Keratinocyte (primary cell): ENCODE results near the gene SHISA4. TPM values are rescaled to one million over a fixed set of nuclear protein-coding genes. Genes with fewer than 3 reads are reported as not detected.

ENCODE experiments used
- DNase-seq: peaks from one replicate; pipeline ENCODE4 v3.0.0-alpha.2; 2011; ENCODE audit warnings: low read depth, missing footprints, low spot score
- FAIRE-seq: peaks from 2 replicates; lab custom pipeline; 2011; peaks lifted over from hg19 to GRCh38; lab: Jason Lieb, UNC
- H2AFZ ChIP-seq: 2 replicates; pipeline ENCODE4 v1.6.0; 2012; ENCODE audit warnings: low read length, control low read depth, inconsistent platforms; ENCODE audit not compliant: control insufficient read depth
- H3K27ac ChIP-seq: 2 replicates; pipeline ENCODE4 v1.5.1; 2011; ENCODE audit warnings: low read length; ENCODE audit not compliant: control insufficient read depth, insufficient read depth
- H3K27me3 ChIP-seq: 3 replicates; pipeline ENCODE4 v1.6.0; 2011; ENCODE audit warnings: low read length; ENCODE audit not compliant: control insufficient read depth, insufficient read depth; ENCODE audit errors: extremely low read depth
- H3K36me3 ChIP-seq, 2 experiments: 2 replicates in 1 of 2; 3 replicates in 1 of 2; pipeline ENCODE4 v1.5.1; 2011; ENCODE audit warnings: low read length in 2 of 2, mild to moderate bottlenecking in 1 of 2; ENCODE audit not compliant: control insufficient read depth in 2 of 2, insufficient read depth in 2 of 2; ENCODE audit errors: extremely low read depth in 1 of 2
- H3K4me1 ChIP-seq: 3 replicates; pipeline ENCODE4 v1.5.1; 2011; ENCODE audit warnings: low read length; ENCODE audit not compliant: control insufficient read depth, insufficient read depth; ENCODE audit errors: extremely low read depth
- H3K4me2 ChIP-seq: 3 replicates; pipeline ENCODE4 v1.6.0; 2011; ENCODE audit warnings: low read depth, low read length; ENCODE audit not compliant: control insufficient read depth, insufficient read depth; ENCODE audit errors: extremely low read depth
- H3K4me3 ChIP-seq, 3 experiments: fragments of 200-600 bp in 1 of 3; sonication (generic) in 1 of 3; 2 replicates in 2 of 3; 3 replicates in 1 of 3; pipeline ENCODE4 v1.5.1; 2011 to 2016; ENCODE audit warnings: low read length in 3 of 3, mild to moderate bottlenecking in 3 of 3, control low read depth in 2 of 3, inconsistent platforms in 1 of 3, low read depth in 1 of 3, mixed read lengths in 1 of 3, mixed run types in 1 of 3, moderate library complexity in 1 of 3; ENCODE audit not compliant: control insufficient read depth in 2 of 3, insufficient read depth in 2 of 3; ENCODE audit errors: extremely low read depth in 1 of 3
- H3K79me2 ChIP-seq: 2 replicates; pipeline ENCODE4 v1.6.0; 2012; ENCODE audit warnings: low read length; ENCODE audit not compliant: control insufficient read depth, insufficient read depth
- H3K9ac ChIP-seq: 3 replicates; pipeline ENCODE4 v1.6.0; 2011; ENCODE audit warnings: low read length; ENCODE audit not compliant: control insufficient read depth, insufficient read depth; ENCODE audit errors: extremely low read depth
- H3K9me1 ChIP-seq: 3 replicates; pipeline ENCODE4 v1.6.0; 2011; ENCODE audit warnings: low read length; ENCODE audit not compliant: control insufficient read depth, insufficient read depth; ENCODE audit errors: extremely low read depth
- H3K9me3 ChIP-seq: 2 replicates; pipeline ENCODE4 v1.5.1; 2012; ENCODE audit warnings: low read depth, low read length; ENCODE audit not compliant: control insufficient read depth
- H4K20me1 ChIP-seq: 3 replicates; pipeline ENCODE4 v1.6.0; 2011; ENCODE audit warnings: low read length; ENCODE audit not compliant: control insufficient read depth, insufficient read depth; ENCODE audit errors: extremely low read depth
- CTCF ChIP-seq, 3 experiments: IDR thresholded peaks in 1 of 3; conservative IDR thresholded peaks in 1 of 3; optimal IDR thresholded peaks in 1 of 3; 2 replicates in 2 of 3; 3 replicates in 1 of 3; pipeline versions ENCODE3 to v1.5.1; 2011; ENCODE audit warnings: low read length in 3 of 3, mild to moderate bottlenecking in 3 of 3, moderate library complexity in 2 of 3, control low read depth in 1 of 3, inconsistent platforms in 1 of 3; ENCODE audit not compliant: insufficient read depth in 2 of 3; ENCODE audit errors: extremely low read depth in 1 of 3
- EZH2 ChIP-seq: IDR thresholded peaks from one replicate; pipeline ENCODE4 v1.6.1; 2012; ENCODE audit warnings: inconsistent platforms, mild to moderate bottlenecking, low read length, moderate library complexity
- dilution Hi-C: fragments of 300-500 bp; cut with MboI; formaldehyde crosslinking; loops from one replicate; pipeline ENCODE4 v1.7.0; 2020; ENCODE audit warnings: low sequenced_read_pairs; ENCODE audit not compliant: extremely low pct_ligation_motif_present
- polyA plus RNA-seq, 5 experiments: library from polyadenylated mRNA; depleted of rRNA in 3 of 5; stranded (reverse) in 3 of 5; stranded (forward) in 1 of 5; unstranded in 1 of 5; fragments of >200 nt; gene quantifications; 1 replicate in 1 of 5; 2 replicates in 3 of 5; 3 replicates in 1 of 5; pipeline versions ENCODE4 v1.2.1 to v1.2.3, GENCODE V29; 2011 to 2012; ENCODE audit warnings: missing spikeins in 2 of 5, low read depth in 1 of 5, low replicate concordance in 1 of 5

The SHISA4 gene
- polyA plus RNA-seq, 1 donor (not counting 4 experiments of a cell fraction or from before 2014, with no cell fraction given) = 2.2 TPM

- H3K4me1 ChIP-seq = no peaks in the 10 kb centered on the region
- H3K9me3 ChIP-seq = no peaks in the 10 kb centered on the region
- no peak overlapping the region for H3K4me2 ChIP-seq
- no peak overlapping the region for H3K9ac ChIP-seq
- no peaks in the 10 kb centered on the region for H4K20me1 ChIP-seq
- DNase-seq (no peak), FAIRE-seq (no peak)
- H2AFZ ChIP-seq = no peak overlapping the region
- H3K4me3 ChIP-seq = no peak overlapping the region
- no peaks in the 10 kb centered on the region for H3K27me3 ChIP-seq
- H3K36me3 ChIP-seq = no peaks in the 10 kb centered on the region
- dilution Hi-C loops = no loop called here
- TF ChIP-seq EZH2 = no peak
- no peak for TF ChIP-seq CTCF (optimal IDR thresholded peaks at IDR 0.05 in 1 of 3, IDR thresholded peaks at IDR 0.05 in 1 of 3, conservative IDR thresholded peaks at IDR 0.05 in 1 of 3; ENCODE audit: extremely low read depth in 1 of 3, insufficient read depth in 2 of 3, low read length in 3 of 3)
- no peaks in the 10 kb centered on the region for H3K79me2 ChIP-seq
- H3K27ac ChIP-seq = no peak overlapping the region
- no peaks in the 10 kb centered on the region for H3K9me1 ChIP-seq
These were observed 37.4 kb downstream of the SHISA4 start for GRCh38 chr1:201925981-201926645.

GRCh38 chr1:201928266-201928665 lies 39.6 kb downstream of the SHISA4 start:
- Histone ChIP-seq H3K36me3 (no peaks in the 10 kb centered on the region), H3K9me3 (no peaks in the 10 kb centered on the region), H2AFZ (no peak overlapping the region), H3K27ac (no peak overlapping the region), H3K79me2 (no peaks in the 10 kb centered on the region), H3K4me2 (no peak overlapping the region), H3K9me1 (no peaks in the 10 kb centered on the region), H3K27me3 (no peaks in the 10 kb centered on the region), H3K4me1 (no peaks in the 10 kb centered on the region), H4K20me1 (no peaks in the 10 kb centered on the region), H3K4me3 (no peak overlapping the region), H3K9ac (no peak overlapping the region)
- FAIRE-seq = no peak
- TF ChIP-seq EZH2 = no peak
- TF ChIP-seq CTCF (optimal IDR thresholded peaks at IDR 0.05 in 1 of 3, IDR thresholded peaks at IDR 0.05 in 1 of 3, conservative IDR thresholded peaks at IDR 0.05 in 1 of 3; ENCODE audit: extremely low read depth in 1 of 3, insufficient read depth in 2 of 3, low read length in 3 of 3) = no peak
- no peak for DNase-seq
- dilution Hi-C loops = no loop called here
